ENCODE data around the gene ROBO1. TPM values are rescaled to one million over a fixed set of nuclear protein-coding genes. Genes with fewer than 3 reads are reported as not detected.
A peak's percentile ranks its signal among the peaks of the same experiment; 100 is the strongest.
"Not testable (repeated sequence)": the region's sequence is repeated elsewhere in the genome, so short reads cannot be mapped to it uniquely, and the experiment has no call there.

ROBO1 gene
- 14.2 and 19.0 TPM in 2 replicates for total RNA-seq (2014; rRNA removed; shearing (Covaris generic))

GRCh38 chr3:79767905-79768267 lies at the start of gene ROBO1:
Gene ROBO1 (minus strand): TSS chr3:79767998.
- DNase-seq (ENCODE audit: low read depth) = no peak

GRCh38 chr3:79817224-79817623 lies 49.4 kb upstream of the ROBO1 start:
- no peak for DNase-seq (ENCODE audit: low read depth)

- DNase-seq (ENCODE audit: low read depth) = no peak
These were observed 47.7 kb upstream of the ROBO1 start for GRCh38 chr3:79815478-79815877.

- DNase-seq (ENCODE audit: low read depth) = no peak
These were observed 42.8 kb upstream of the ROBO1 start for GRCh38 chr3:79810581-79810980.

GRCh38 chr3:79810092-79810491 lies 42.3 kb upstream of the ROBO1 start:
- DNase-seq (ENCODE audit: low read depth) = no peak

GRCh38 chr3:79809106-79809505 lies 41.3 kb upstream of the ROBO1 start:
- DNase-seq (ENCODE audit: low read depth) = no peak

- no peak for DNase-seq (ENCODE audit: low read depth)
These were observed 40.7 kb upstream of the ROBO1 start for GRCh38 chr3:79808515-79808914.

- DNase-seq (ENCODE audit: low read depth) = not testable (repeated sequence)
These were observed 22.4 kb upstream of the ROBO1 start for GRCh38 chr3:79790177-79790576.

- no peak for DNase-seq (ENCODE audit: low read depth)
These were observed 5.5 kb upstream of the ROBO1 start for GRCh38 chr3:79773291-79773690.

GRCh38 chr3:79769229-79769628 lies 1.4 kb upstream of the ROBO1 start:
- no peak for DNase-seq (ENCODE audit: low read depth)

GRCh38 chr3:79767194-79767904 lies 449 bp downstream of the ROBO1 start:
- DNase-seq (ENCODE audit: low read depth) = no peak

GRCh38 chr3:79766496-79767193 lies 1.2 kb downstream of the ROBO1 start:
- DNase-seq (ENCODE audit: low read depth) = no peak

GRCh38 chr3:79765911-79766310 lies 1.9 kb downstream of the ROBO1 start:
- no peak for DNase-seq (ENCODE audit: low read depth)

- DNase-seq (ENCODE audit: low read depth) = no peak
These were observed 6.4 kb downstream of the ROBO1 start for GRCh38 chr3:79761441-79761840.

GRCh38 chr3:79751703-79752102 lies 16.1 kb downstream of the ROBO1 start:
- no peak for DNase-seq (ENCODE audit: low read depth)

GRCh38 chr3:79737530-79737929 lies 30.3 kb downstream of the ROBO1 start:
- no peak for DNase-seq (ENCODE audit: low read depth)

- DNase-seq (ENCODE audit: low read depth) = peak; percentile 26
These were observed 38.7 kb downstream of the ROBO1 start for GRCh38 chr3:79729096-79729495.

GRCh38 chr3:79726786-79727185 lies 41.0 kb downstream of the ROBO1 start:
- no peak for DNase-seq (ENCODE audit: low read depth)

GRCh38 chr3:79724206-79724605 lies 43.6 kb downstream of the ROBO1 start:
- DNase-seq (ENCODE audit: low read depth) = no peak

GRCh38 chr3:79690072-79690471 lies 77.7 kb downstream of the ROBO1 start:
- DNase-seq (ENCODE audit: low read depth) = no peak

GRCh38 chr3:79685108-79685507 lies 82.7 kb downstream of the ROBO1 start:
- no peak for DNase-seq (ENCODE audit: low read depth)

GRCh38 chr3:79684041-79684440 lies 83.8 kb downstream of the ROBO1 start:
- DNase-seq (ENCODE audit: low read depth) = no peak

GRCh38 chr3:79672731-79673130 lies 95.1 kb downstream of the ROBO1 start:
- DNase-seq (ENCODE audit: low read depth) = no peak

GRCh38 chr3:79672075-79672474 lies 95.7 kb downstream of the ROBO1 start:
- DNase-seq (ENCODE audit: low read depth) = no peak

All from M059J (cell line).